SKM-1 (cell line): Measurements from ENCODE around the gene RP9.
"Not testable (repeated sequence)": the region's sequence is repeated elsewhere in the genome, so short reads cannot be mapped to it uniquely, and the experiment has no call there.

ENCODE experiments used
- DNase-seq: peaks from one replicate; lab custom pipeline; 2025; ENCODE audit not compliant: unreplicated experiment; lab: John Stamatoyannopoulos, UW

The RP9 gene

DNA sequence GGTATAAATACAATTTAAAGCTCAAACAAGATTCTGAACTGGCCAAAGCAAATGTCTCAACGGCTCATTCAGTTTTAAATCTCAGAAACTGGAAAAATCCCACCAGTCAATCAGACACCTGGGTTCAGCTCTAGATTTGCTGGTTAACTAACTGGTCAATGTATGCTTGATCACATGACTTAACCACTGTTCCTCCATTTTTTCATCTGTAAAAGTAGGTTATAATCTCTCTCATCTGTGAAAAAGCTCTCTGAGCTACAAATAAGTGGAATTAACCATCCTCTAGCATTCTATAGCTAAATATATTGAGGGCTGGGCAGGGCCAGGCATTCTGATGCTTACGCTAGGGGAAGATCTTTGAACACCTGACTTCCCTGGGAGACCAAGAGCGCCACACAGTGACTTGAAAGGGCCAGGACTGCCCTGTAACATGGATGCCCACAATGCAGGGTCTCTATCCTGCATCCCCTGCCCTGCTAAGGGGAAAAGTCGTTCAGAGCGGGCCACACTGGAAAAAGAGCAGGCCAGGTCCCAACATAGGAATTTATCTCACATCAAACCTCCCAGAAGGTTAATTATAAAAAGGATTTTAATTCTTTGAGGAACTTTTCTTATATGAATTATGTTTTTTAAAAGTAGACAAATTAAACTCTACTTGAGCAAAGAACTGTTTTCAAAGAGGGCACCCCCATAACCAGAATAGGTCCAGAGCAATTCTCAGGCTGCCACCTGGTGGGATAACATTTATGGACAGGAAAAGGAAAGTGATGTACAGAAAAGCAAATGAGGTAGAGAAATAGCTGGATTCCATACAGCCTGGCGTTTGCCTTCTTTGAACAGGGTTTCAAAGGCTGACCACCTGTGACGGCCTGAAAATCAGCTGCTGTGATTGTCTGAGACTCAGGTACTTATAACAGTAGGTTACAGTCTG is 1.8 kb downstream of the RP9 start:
- DNase-seq, result no peak

DNA sequence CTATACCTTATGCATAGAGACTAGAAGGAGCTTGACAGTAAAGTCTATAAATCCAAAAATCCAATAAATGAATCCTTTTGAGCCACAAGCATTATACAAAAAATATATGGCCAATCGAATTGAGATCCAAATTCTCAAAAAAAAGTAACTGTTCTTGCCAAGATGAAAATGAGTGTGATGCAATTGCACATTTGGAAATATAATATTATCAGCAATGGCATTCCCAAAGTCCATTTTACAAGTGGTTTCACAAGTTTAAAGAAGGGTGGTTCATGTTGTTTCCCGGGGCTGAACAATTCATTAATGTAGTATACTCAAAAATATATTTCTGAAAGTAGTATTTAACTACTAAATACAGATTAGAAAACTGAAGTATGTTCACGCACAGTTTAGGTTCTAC is 7.3 kb downstream of the RP9 start:
- no peak for DNase-seq

DNA sequence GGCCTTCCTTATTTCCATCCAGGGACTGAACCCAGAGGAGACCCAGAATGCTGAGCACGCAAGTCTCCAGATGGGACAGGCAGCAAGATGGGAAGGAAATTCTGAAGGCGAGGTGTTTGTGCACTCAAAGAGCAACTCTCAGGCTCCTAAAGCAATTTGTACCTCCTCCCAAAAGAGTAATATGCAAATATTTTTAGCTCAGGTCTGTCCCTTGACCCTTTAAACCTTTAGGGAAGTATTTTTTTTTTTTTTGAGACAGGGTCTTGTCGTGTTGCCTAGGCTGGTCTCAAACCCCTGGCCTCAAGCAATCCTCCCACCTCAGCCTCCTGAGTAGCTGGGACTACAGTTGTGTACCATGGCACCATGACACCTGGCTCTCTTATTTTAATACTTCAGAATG is 8.4 kb downstream of the RP9 start:
- no peak for DNase-seq

DNA sequence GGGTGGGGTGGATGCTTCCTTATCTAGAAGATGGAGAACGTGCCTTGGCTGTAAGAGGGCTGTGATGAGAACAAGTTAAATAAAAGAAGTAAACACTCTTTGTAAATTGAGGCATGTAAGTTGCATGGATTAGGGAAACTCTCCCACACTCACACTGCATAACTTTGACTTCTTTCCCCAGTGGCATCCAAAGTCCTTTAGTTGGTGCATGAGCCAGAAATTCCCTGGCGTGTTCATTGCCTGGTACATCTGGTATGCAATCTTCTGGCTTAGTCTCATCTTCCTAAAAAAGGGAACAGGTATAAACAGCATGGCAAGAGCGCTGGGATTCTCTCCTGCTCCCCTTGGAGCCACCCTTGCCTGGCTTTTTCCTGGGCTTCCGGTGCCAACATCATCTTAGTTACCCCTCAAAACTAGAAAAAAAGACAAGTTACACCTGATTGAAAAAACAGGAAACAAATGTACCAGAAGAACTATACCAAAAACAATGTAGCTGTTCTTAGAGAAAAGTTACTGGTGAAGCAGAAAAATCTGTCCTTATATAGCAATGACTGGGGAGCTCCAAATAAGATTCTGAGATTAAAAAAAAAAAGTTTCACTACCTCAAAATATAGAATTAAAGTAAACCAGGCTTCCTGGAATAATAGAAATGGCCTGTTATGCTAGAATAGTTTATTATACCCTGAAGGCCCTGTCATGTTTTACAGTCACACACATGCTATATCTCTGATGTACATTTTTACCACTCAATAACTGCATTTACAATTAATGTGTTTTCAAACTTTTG is 9.9 kb downstream of the RP9 start:
- no peak for DNase-seq

DNA sequence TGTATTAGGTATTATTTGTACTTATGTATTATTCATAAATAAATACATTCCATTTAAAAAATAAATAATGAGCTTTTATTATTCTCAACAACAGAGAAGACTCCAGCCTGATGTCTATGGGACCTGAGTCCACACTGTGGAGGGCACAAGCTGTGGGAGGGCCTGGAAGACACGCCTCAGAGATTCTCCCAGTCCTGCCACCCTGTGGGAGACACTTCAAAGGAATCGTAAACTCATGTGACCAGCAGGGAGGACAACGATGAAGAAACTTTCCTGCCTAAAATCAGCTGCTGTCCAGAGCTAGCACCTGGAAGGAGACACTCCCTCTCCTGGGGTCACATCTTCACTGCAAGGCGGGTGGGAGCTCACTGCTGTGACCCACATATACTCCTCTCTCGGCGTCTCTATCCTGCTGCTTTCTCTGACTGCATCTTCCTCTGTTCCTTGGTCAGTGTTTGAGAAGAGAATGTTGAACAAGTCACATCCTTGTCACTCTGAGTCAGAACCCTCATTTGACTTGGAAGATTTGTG is 14.4 kb downstream of the RP9 start:
- DNase-seq, result not testable (repeated sequence)

DNA sequence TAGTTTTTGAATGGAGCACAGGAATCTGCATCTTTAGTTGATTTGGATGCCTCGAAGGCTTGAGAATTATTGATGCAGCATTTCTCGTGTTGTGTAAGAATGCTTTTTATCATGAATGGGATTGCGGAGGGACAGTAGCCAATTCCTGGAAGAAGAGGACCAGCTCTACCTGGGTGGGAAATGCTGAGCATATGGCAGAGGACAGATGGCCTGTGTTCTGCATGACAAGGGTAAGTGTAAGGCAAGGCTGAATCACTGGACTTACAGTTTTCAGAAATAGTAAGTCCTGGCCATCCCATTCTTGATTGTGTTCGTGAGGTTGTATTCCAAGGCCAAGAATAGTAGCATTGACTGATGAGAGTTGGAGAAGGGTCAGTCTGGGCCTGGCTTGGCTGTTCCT is 15.9 kb downstream of the RP9 start:
- no peak for DNase-seq

DNA sequence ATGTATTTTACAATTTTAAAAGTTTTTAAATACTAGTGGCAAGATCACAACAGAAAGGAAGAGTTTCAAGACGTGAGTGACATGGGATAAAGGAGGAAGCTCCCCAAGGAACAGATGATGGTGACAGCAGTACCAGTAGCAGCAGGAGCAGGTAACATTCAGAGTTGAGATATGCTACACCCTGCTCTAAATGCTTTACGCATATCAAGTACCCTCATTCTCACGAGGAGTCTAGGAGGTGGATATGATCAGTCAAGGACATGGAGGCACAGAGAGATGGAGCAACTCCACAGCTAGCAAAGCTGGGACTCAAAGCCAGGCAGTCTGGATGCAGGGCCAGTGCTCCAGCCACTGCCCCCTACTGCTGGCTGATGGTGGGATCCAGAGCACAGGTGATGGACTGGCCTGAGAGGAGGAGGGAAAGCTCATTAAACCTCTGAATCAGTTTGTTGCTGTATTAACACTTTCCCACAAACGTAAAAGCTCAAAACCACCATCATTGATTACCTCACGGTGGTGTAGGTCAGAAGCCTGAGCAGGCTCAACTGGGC is 17.5 kb downstream of the RP9 start:
- DNase-seq, result no peak

DNA sequence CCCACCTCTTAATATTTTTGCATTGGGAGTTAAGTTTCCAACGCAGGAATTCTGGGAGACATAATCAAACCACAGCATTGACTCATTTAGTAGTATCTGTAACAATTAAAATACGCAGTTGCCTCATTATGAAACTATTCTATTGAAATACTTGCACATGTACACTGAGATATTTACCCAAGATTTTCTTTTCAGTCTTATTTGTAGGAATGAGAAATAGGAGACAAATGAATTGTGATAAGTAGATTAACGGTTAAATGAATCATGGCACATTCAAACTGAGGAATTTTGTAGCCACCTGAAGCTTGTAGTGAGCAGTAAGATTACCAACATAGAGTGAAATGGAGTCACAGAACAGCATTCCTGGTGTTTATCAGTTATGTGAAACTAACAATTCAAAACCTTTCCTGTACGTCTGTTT is 18.1 kb downstream of the RP9 start:
- no peak for DNase-seq

DNA sequence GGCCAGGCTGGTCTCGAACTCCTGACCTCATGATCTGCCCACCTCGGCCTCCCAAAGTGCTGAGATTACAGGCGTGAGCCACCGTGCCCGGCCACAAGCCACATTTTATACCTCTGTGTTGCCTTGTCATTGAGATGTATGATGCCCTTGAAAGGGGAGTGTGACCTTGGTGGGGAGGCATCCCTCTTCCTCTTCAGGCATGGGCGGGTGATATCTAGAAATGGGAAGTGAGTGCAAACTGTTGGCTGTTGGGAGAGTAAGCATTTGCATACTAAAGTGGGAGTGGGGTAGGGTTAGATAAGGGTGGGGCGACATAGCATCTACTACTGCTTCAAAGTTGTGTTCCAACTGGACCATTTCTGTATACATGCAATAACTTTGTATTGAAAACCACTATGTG is 20.1 kb downstream of the RP9 start:
- no peak for DNase-seq

DNA sequence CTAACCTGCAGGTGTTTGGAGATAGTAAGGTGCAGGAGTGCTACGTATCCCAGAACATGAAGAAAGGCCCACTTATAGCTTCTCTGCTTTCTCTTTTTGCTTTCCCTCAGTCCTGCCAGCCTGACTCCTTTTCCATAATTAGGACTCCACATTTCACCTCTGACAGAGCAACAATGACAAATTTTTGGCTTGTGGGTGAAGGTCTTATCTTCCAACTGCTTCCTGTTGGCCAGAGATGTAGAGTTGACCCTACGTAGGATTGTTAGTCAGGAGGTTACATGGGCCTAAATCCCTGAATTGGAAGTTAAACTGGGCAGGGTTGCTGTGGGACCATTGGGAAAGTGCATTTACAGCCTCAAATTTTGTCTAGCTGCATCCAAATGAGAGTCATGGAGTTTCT is 21.3 kb downstream of the RP9 start:
- DNase-seq, result no peak

DNA sequence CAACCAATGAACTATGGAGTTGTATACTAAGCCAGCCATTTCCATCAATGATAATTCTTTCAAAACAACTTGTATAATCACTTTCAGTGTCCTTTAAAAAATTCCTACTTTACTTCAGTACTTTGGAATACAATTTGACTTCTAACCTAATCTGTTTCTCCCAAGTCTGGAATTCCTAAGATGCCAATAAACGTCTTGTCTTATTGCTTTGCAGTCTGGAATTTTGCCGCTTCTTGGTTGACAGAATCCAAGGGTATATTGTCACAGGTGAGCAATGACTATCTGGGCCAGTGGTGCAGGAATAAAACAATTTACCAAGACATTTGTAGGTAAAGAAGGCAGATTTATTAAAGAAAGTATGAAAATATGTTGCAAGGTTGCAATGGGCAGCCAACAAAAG is 21.8 kb downstream of the RP9 start:
- no peak for DNase-seq

DNA sequence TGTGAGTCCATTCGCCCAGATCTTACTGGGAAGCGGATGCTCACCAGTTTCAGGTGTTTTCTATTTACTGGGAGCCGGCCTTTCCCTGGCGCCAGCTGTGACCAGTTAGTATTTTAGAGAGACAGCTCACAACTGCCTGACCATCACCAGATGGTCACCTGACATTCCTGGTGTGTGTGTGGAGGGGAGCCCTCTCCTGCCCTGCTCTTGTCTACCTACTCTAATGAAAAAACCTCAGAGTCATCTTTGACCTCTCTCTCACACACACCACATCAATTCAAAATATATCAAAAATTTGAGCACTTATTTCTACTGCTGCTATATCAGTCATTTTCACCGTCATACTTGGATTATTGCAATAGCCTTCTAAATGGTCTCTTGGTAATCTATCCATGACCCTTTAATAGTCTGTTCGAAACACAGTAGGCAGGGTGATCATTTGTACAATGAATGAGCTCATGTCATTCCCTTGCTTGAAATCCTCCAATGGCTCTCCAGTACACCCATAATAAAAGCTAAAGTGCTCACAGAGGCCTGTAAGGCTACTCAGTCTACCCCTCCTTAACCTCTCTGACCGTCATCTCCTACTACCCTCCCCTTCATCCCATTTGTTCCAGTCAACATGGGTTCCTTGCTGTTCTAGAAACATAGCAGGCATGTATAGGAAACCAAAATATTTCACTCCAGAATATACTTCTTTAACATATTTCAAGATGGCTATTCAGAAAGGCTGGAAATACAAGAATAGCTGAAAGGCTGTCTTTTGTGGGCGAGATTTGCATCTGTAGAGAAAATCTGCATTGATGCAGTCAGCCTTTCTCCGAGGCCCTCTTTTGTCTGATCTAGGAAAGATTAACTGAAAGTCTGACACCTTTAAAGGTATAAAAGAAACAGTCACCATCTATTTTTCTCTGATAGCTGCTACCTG is 29.2 kb downstream of the RP9 start:
- DNase-seq, result no peak

DNA sequence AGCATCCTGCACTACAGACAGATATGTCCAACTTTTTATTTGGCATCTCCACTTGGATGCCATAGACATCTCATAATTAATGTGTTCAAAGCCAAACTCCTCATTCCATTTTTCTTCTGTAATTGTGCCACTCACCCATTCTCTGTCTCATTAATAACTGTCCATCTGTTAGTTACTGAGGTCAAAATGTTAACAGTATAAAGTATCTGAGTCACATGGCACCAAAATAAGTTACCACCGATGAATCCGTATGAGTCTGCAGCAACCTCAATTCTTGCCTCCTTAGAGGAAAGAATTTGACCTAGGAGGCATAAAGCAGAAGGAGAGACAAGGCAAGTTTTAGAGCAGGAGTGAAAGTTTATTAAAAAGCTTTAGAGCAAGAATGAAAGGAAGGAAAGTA is 30.1 kb downstream of the RP9 start:
- no peak for DNase-seq

DNA sequence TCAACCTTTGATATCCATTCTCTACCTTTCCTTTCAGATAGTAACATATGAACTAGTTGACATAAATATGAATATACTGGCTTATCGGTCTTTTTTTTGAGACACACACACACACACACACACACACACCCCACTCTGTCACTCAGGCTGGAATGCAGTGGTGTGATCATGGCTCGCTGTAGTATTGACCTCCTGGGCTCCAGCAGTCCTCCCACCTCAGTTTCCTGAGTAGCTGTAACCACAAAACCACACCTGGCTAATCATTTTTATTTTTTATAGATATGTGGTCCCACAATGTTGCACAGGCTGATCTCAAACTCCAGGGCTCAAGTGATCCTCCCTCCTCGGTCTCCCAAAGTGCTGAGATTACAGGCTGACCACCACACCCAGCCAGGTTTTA is 32.5 kb downstream of the RP9 start:
- no peak for DNase-seq

DNA sequence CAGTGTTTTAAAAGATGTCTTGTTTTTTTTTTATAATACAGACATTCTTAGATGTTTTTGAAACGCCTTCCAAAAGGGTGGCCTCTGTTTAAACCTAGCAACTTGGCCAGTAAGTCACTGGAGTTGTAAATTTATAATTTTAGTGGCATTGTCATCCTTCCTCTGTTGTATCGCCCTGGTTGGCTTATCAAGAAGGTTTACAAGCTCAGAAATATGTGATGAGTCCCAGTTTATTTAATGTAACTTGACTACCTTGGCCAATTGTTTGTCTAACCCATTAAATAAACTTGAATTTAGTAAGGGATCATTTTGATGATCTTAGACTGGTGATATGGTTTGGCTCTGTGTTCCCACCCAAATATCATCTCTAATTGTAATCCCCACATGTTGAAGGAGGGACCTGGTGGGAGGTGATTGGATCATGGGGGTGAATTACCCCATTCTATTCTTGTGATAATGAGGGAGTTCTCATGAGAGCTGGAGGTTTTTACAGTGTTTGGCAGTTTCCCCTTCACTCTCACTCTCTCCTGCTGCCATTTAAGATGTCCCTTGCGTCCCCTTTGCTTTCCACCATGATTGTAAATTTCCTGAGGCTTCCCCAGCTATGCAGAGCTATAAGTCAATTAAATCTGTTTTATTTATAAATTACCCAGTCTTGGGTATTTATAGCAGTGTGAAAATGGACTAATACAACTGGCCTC is 33.2 kb downstream of the RP9 start:
- no peak for DNase-seq

DNA sequence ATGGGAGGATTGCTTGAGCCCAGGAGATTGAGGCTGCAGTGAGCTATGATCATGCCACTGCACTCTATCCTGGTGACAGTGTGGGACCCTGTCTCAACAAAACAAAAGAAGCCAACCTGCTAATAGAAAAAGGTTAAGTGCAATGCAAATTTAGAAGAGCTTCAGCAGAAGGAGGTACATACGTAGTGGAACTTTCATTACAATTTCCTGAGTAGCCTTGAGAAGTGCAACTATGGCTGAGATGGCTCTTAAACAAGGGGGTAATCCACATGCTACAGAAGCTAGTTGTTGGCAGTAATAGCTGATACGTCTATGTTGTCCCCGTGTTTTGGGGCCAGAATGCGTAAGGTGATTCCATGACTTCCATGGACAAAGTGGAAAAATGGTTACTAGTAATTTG is 36.0 kb downstream of the RP9 start:
- DNase-seq, result no peak

DNA sequence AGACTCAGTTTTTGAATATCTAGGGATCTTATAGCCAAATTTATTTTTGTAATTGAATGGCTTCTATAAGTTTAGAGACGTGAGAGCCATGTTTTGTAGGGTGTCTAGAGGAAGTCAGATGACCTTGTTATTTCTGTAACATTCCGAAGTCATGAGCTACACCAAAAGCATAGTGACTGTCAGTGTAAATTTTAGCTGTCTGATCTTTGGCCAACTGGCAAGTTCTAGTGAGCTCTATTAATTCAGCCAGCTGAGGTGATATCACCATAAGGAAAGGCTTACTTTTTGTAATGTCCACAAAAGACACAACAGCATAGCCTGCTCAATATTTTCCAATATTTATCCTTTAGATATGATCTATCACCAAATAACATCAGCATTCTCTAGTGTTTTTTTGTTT is 36.7 kb downstream of the RP9 start:
- no peak for DNase-seq

DNA sequence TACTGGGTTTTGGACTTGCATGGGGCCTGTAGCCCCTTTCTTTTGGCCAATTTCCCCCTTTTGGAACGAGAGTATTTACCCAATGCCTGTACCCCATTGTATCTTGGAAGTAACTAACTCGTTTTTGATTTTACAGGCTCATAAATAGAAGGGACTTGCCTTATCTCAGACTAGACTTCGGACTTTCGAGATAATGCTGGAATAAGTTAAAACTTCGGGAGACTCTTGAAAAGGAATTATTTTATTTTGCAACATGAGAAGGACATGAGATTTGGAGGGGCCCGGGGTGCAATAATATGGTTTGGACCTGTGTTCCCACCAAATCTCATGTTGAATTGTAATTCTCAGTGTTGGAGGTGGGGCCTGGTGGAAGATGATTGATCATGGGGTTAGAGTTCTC is 38.4 kb downstream of the RP9 start:
- DNase-seq, result no peak

DNA sequence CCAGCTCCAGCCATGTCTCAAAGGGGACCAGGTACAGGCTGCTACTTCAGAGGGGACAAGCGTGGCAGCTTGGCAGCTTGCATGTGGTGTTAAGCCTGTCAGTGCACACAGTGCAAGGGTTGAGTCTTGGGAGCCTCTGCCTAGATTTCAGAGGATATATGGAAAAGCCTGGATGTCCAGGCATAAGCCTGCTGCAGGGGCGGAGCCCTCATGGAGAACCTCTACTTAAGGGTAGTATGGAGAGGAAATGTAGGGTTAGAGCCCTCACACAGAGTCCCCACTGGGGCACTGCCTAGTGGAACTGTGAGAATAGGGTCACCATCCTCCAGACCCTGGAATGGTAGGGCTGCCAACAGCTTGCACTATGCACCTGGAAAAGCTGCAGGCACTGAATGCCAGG is 38.9 kb downstream of the RP9 start:
- DNase-seq, result no peak

DNA sequence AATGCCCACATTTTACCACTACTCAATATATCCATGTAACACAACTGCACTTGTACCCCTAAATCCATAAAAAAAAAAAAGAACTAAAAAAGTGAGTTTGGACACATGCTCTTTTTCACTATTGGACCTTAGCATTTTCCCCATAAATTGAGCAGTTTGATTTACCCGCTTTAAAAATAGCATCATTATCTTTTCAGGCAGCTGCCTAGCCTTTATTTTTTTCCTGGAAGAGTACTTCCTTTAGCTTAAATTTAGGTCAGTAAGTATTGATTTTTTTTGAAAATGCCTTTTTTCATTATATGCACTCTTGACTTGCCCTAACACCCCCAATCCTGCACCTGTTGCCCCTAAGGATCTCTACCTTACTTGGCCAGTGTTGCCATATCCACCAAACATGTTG is 41.3 kb downstream of the RP9 start:
- no peak for DNase-seq
